Measurements from ENCODE around the gene RNF31.

The RNF31 gene

GRCh38 chr14:24137529-24138395 lies 9.5 kb upstream of the RNF31 start:
- DNase-seq (ENCODE audit: low spot score), result no peak

DNA sequence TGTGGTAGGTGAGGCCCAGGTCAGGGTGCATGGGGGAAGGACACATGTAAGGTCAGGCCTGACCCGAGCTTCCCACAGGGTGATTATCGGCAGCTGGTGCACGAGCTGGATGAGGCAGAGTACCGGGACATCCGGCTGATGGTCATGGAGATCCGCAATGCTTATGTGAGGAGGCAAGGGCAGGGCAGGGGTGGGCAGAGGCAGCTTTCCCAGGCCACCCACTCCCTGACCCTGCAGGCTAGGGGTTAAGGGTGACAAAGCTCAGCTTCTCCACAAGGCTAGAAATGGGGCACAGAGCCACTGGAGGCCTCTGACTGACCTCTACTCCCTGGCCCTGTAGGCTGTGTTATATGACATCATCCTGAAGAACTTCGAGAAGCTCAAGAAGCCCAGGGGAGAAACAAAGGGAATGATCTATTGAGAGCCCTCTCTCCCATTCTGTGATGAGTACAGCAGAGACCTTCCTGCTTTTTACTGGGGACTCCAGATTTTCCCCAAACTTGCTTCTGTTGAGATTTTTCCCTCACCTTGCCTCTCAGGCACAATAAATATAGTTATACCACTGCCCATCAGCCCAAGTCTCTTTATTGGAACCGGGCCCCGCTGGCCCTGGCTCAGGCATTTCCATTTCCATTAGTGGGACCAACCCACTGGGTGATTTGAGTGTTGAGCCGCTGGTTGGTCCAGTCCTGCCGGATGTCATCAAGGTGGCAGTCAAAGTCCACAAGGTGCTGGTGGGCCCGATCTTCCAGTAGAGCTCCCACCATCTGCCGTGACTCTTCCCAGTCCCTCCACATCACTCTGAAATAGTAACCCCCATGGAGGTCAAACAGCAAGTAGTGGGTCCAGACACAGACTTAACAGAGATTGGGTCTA lies 8.7 kb upstream of the RNF31 start:
- DNase-seq (ENCODE audit: low spot score), result no peak

DNA sequence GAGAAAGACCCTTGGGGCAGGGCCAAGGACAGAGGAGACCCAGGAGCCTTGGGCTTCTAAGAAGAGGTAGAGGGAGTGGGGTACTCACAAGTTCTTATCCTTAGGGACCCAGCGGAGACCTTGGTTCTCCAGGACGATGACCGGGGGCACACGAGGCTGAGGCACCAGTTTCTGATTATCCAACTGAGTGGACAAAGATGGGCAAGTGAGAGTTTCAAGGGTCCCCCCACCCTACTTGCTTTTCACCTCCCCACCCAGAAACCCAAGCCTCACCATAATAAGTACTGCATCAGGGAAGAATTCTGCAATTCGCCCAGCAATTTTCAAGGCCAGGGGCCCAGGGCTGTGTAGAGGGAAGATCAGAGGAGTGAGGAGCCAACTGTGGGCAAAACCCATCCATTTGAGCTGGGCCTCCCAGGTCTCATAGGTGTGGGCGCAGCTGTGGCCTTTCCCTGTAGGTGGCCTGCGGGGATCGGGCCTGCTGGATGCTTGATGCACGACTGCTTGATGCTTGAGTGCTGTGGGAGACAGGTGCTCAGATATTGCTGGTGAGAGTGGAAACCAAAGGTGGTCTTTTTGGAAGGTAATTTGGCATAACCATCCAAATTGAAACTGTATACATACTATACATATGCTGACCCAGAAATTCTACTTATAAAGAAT lies 7.9 kb upstream of the RNF31 start:
- DNase-seq (ENCODE audit: low spot score), result no peak

GRCh38 chr14:24141097-24141880 lies 6.0 kb upstream of the RNF31 start, which contains the start of gene EMC9:
Gene EMC9, minus strand, starts transcription at chr14:24141591. Its CDS starts 287 bp downstream, at chr14:24141304.
- peak; percentile 94 for DNase-seq (ENCODE audit: low spot score)

GRCh38 chr14:24143511-24143910 lies 3.8 kb upstream of the RNF31 start:
- DNase-seq (ENCODE audit: low spot score), result no peak

- no peak for DNase-seq (ENCODE audit: low spot score)
Measured at GRCh38 chr14:24144451-24144850, 2.8 kb upstream of the RNF31 start.

- no peak for DNase-seq (ENCODE audit: low spot score)
Measured at GRCh38 chr14:24145219-24145618, 2.1 kb upstream of the RNF31 start.

- no peak for DNase-seq (ENCODE audit: low spot score)
Measured at GRCh38 chr14:24145690-24146452, 1.4 kb upstream of the RNF31 start.

GRCh38 chr14:24146453-24146977 lies 783 bp upstream of the RNF31 start, which contains the start of gene PSME2:
Gene PSME2, minus strand, starts transcription at chr14:24146610. Its CDS starts 29 bp downstream, at chr14:24146581.
- DNase-seq (ENCODE audit: low spot score), result peak; percentile 93

GRCh38 chr14:24147761-24148428 lies 597 bp downstream of the RNF31 start:
- DNase-seq (ENCODE audit: low spot score), result no peak

GRCh38 chr14:24149302-24149969 lies 2.1 kb downstream of the RNF31 start:
- no peak for DNase-seq (ENCODE audit: low spot score)

DNA sequence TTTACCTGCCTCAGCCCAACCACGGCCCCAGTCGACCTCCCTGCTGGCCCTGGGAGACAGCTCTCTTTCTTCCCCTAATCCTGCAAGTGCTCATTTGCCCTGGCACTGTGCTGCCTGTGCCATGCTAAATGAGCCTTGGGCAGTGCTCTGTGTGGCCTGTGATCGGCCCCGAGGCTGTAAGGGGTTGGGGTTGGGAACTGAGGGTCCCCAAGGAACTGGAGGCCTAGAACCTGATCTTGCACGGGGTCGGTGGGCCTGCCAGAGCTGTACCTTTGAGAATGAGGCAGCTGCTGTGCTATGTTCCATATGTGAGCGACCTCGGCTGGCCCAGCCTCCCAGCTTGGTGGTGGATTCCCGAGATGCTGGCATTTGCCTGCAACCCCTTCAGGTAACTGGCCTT lies 2.8 kb downstream of the RNF31 start:
- DNase-seq (ENCODE audit: low spot score), result no peak

DNA sequence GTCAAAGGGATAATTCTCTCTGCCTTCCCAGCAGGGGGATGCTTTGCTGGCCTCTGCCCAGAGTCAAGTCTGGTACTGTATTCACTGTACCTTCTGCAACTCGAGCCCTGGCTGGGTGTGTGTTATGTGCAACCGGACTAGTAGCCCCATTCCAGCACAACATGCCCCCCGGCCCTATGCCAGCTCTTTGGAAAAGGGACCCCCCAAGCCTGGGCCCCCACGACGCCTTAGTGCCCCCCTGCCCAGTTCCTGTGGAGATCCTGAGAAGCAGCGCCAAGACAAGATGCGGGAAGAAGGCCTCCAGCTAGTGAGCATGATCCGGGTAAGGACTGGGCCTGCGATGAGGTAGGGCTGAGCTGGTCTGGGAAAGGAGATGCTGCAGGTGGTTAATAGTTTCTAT lies 3.3 kb downstream of the RNF31 start:
- no peak for DNase-seq (ENCODE audit: low spot score)

DNA sequence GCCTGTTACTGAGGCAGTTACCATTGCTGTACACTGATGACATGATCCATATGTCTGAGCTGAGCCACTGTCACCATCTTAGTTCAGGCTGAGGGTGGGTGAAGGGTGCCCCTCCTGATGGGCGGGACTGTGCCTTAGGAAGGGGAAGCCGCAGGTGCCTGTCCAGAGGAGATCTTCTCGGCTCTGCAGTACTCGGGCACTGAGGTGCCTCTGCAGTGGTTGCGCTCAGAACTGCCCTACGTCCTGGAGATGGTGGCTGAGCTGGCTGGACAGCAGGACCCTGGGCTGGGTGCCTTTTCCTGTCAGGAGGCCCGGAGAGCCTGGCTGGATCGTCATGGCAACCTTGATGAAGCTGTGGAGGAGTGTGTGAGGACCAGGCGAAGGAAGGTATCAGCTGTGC lies 3.7 kb downstream of the RNF31 start:
- no peak for DNase-seq (ENCODE audit: low spot score)

DNA sequence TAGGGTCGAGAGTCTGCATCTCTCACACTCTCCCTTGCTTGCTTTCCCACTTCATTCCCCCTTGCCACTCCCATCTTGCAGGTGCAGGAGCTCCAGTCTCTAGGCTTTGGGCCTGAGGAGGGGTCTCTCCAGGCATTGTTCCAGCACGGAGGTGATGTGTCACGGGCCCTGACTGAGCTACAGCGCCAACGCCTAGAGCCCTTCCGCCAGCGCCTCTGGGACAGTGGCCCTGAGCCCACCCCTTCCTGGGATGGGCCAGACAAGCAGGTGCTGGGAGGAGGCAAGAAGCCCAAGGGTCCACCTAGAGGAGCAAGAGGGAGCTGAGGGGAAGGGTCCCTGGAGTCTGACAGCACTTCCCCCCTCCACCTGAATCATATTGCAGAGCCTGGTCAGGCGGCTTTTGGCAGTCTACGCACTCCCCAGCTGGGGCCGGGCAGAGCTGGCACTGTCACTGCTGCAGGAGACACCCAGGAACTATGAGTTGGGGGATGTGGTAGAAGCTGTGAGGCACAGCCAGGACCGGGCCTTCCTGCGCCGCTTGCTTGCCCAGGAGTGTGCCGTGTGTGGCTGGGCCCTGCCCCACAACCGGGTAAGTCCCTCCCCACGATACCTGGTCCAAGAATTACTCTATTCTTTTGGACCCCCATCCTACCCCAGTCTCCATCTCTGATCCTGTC lies 4.2 kb downstream of the RNF31 start:
- DNase-seq (ENCODE audit: low spot score), result no peak

- no peak for DNase-seq (ENCODE audit: low spot score)
Measured at GRCh38 chr14:24155100-24155499, 7.8 kb downstream of the RNF31 start.

GRCh38 chr14:24156840-24157239 lies 9.5 kb downstream of the RNF31 start:
- DNase-seq (ENCODE audit: low spot score), result no peak

- no peak for DNase-seq (ENCODE audit: low spot score)
Measured at GRCh38 chr14:24157331-24157730, 10.0 kb downstream of the RNF31 start.

Measured in iPS-NIHi11 (cell line).